Hematopoietic multipotent progenitor cell treated with erythropoietin and hydrocortisone succinate and interleukin-3 and kit ligand, for 15 days (in vitro differentiated cells): ENCODE measurements around the gene C11orf68.

Experiments used
- DNase-seq: peaks from one replicate; pipeline ENCODE4 v3.0.0-alpha.2; 2015; ENCODE audit warnings: low spot score

Gene C11orf68

DNA sequence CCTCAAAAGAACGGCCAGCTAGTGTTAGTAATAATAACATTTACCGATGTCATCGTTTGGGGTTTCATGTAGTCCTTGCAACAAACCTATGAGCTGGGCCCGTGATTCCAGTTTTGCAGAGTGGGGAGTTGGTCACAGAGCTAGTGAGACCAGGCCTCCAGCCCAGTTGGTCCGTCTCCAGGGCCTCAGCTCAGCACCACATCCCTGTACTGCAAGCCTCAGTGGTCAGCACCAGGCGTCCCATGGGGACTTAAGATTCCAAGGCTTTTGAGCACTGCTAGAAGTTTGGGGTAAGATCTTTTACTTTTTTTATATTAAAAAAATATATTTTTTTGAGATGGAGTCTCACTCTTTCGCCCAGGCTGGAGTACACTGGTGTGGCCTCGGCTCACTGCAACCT is 25.3 kb upstream of the C11orf68 start:
- DNase-seq, result no peak

DNA sequence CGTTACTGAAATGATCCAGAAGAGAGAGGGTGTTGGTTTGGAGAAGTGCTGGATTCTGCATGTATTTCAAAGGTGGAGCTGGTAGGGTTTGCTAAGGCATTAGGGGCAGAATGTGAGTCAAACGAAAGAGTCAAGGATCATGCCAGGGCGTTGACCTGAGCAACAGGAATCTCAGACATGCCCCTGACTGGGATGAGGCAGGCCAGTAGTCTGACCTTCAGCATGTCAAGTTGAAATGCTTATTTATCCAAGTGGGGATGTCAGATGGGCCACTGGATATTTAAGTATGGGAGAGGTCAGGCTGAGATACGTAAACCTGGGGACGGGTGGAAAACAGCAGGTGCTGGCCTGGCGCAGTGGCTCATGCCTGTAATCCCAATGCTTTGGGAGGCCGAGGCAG is 23.7 kb upstream of the C11orf68 start:
- no peak for DNase-seq

DNA sequence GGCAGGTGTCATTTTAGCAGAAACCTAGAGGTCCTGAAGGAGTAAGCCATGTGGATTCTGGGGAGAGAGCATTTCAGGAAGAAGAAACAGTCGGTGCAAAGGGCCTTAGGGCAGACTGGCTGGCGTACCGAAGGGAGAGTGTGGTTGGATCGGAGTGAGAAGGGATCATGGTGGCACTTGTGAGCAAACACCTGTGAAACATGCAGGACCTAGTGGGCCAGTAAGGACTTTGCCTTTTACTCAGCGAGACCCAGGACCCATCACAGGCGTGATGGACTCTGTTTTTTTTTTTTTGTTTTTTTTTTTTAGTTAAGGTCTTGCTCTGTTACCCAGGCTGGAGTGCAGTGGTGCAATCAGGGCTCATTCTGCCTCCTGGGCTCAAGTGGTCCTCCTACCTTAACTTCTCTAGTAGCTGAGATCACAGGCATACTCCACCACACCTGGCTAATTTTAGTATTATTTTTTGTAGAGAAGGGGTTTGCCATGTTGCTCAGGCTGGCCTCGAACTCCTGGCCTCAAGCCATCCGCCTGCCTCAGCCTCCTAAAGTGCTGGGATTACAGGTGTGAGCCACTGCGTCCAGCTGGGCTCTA is 23.0 kb upstream of the C11orf68 start:
- no peak for DNase-seq

DNA sequence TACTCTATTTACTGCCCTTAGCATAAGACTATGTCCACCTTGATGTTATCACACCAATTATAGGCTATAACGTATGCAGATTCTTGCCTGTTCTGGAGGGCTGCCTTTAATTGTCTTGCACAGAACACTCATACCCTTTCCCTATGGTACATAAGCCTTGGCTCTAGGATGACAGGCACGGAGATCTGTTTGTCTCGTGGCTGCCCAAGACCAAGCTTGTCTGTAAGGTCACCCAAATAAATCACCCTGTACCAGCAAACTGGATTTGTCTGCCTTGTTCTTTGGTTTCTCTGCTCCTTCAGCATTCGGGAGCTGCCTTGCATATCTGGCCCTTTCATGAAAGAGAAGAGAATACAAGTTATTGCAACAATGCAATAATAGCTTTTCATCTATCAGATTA is 18.9 kb upstream of the C11orf68 start:
- no peak for DNase-seq

DNA sequence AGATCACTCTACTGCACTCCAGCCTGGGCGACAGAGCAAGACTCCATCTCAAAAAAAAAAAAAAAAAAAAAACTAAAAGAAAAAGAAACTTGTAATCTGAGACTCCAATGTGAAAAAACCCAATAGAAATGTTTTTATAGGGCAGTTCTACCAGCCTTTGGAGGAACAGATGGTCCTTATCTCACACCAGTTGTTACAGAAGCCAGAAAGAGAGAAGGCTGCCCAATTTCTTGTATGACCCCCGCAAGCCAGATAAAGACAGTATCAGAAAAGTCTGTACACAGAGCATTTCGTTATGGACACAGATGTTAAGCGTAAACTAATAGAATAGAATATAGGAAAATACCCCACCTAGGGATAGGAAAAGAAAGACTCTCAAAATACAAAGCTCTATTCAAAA is 15.2 kb upstream of the C11orf68 start:
- peak; percentile 84 for DNase-seq

DNA sequence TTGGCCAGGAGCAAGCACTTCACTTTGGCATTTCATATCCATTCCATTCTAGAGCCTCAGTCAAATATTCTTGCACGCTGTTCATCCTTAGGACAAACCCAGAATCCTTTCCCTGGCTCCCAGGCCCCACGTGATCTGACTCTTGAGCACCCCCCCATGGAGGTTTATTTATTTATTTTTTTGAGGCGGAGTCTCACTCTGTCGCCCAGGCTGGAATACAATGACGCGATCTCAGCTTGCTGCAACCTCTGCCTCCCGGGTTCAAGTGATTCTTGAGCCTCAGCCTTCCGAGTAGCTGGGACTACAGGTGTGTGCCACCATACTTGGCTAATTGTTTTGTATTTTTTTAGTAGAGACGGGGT is 13.7 kb upstream of the C11orf68 start:
- peak; percentile 54 for DNase-seq

DNA sequence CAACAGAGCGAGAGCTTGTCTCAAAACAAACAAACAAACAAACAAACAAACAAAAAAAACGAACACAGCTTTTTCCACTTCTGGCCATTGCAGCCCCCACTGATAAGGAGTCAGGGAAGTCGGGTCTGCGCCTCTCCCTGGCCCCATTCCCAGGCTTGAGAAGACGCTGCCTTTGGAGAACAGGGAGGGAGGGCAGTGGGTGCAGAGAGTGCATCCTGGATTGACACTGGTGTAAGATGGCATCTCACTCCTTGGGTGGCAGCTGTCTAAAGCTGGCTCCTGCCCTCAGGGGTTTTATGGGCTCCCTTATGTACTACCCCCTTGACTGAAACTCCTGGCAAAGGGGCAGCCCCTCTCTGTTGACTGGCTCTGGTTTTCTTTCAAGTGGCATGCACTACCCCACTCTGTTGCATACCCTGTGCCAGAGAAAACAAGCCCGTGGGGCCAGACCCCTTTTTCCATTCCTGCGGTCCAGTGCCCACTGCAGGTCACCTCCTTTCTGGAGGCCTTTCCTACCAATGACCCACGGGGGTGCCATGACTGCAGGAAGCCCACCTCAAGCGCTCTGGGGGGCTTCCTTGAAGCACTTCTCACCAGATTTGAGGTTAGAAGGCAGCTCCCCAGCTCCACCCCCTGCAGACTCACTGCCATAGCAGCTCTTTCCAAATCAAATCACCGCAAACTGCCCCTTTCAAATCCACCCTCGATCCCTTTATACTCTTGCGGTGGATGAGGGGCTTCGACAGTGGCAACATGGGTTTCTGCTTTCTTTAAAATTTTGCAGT is 13.1 kb upstream of the C11orf68 start:
- no peak for DNase-seq

DNA sequence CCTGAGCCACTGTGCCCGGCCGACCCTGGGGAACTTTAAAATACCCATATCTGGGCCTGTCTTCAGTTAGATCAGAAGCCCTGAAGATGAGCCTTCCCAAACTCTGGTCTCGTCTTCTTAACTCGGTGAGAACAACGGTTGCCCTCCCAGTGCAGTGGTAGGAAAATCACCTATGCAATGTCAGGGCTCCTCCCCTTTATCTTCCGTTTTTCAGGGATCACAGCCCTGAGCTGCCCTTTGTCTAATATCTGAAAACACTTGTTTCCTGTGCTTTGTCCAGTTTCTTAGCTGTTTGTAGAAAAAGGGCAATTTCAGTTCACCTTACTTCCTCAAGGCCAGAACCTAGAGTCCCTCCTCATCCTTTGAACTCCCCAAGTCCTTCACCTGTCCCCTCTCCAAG is 9.8 kb upstream of the C11orf68 start:
- peak; percentile 28 for DNase-seq

DNA sequence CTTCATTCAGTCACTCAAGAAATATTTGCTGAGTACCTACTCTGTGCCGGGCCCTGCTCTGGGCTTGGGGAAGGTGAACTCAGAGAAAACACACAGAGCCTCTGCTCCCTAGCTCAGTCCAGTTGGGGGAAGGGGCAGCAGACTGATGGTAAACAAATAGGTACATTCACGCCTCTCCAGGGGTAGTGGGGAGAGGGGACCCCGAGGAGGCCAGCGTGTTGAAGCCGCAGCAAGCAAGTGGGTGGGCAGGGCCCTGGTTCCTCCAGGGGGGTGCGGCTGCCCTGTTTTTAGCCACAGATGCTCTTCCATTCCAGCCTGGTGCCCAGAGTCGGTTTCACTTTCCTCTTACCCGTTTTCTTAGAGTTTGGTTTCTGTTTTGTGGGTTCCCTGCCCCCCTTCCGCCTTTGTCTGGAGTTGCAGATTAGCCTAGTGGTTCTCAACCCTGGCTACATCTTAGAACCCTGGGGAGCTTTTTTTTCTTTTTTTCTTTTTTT is 9.1 kb upstream of the C11orf68 start:
- DNase-seq, result peak; percentile 86

DNA sequence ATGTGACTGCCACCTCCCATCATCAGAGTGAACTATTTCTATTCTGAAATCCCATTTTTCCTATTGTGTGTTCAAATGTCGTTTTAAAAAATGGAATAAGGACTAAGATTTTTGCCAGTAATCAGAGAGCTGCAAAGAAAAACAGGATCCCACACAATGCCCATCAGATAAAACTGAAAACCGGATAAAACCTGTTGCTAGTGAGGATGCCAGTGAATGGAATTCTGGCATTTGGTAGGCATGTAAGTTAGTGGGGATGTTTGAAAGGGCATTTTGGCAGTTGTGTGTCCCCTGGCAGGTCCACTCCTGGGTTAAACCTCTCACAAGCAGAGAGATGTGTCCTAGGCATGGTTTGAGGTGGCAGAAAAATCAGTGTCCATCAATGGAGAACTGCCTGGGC is 6.5 kb upstream of the C11orf68 start:
- DNase-seq, result no peak

DNA sequence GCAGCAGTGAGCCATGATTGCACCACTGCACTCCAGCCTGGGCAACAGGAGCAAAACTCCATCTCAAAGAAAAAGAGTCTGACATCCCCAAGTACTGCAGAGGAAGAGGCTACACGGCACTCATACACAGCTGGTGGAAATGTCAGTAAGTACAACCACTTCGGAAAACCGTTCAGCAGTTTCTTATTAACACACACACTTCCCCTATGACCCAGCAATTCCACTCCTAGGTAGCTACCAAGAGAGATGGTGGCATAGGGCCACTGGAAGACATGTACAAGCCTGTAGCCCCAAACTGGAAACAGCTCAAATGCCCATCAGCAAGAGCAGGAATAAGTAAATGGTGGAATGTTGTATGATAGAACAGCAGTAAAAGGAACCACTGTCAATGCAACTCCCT is 3.7 kb upstream of the C11orf68 start:
- DNase-seq, result no peak

DNA sequence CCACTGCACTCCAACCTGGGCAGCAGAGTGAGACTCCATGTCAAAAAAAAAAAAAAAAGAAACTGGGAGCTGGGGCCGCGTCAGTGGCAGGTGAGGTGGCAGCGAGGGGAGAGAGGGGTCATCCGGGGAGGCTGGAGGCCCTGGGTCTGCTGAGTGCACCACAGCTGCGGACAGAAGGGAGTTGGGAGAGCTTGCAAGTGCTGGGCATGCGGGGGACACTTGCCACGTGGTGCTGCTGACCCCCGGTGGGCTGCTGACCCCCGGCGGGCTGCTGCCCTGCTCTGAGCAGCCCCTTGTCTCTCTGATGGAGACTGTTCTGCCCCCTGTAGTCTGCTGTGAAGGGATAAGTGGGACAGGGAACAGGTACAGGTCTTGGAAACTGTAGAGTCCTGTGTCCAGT is 3.0 kb upstream of the C11orf68 start:
- no peak for DNase-seq

DNA sequence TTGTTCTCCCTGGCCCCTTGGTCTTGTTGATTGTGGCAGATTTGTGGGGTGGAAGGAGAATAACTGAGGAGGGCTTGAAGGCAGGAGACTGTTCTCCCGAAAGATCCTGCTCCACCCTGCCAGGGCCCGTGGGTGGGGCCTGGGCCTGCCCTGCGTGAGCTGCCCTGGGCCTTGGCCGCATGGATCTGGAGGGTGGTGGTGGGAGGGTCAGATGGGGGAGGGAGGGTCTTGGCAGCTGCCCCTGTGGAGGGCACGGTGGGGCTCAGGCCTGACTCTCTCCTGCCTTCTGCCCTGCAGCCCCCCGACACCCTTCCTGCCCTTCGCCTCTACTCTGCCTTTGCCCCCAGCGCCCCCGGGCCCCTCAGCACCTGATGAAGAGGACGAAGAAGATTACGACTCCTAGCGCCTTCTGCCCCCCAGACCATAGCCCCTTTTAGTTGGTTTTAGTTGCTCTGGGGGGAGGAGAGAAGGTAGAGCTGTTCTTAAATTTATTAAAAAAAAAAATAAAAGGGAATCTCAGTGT is 2.2 kb upstream of the C11orf68 start:
- DNase-seq, result no peak

DNA sequence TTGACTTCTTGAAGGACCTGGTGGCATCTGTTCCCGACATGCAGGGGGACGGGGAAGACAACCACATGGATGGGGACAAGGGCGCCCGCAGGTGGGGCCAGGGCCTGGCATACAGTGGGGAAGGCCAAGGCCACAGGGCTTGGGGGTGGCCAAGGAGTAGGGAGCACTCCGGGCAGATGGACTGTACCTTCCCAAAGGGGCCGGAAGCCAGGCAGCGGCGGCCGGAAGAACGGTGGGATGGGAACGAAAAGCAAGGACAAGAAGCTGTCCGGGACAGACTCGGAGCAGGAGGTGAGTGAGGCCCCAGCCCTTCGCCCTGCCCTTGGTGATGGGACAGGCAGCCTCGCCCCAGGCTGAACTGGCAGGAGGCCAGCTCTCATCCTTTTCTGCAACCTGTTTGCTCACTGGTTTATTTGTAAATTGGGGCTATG is 1.5 kb upstream of the C11orf68 start:
- DNase-seq, result peak; percentile 56

DNA sequence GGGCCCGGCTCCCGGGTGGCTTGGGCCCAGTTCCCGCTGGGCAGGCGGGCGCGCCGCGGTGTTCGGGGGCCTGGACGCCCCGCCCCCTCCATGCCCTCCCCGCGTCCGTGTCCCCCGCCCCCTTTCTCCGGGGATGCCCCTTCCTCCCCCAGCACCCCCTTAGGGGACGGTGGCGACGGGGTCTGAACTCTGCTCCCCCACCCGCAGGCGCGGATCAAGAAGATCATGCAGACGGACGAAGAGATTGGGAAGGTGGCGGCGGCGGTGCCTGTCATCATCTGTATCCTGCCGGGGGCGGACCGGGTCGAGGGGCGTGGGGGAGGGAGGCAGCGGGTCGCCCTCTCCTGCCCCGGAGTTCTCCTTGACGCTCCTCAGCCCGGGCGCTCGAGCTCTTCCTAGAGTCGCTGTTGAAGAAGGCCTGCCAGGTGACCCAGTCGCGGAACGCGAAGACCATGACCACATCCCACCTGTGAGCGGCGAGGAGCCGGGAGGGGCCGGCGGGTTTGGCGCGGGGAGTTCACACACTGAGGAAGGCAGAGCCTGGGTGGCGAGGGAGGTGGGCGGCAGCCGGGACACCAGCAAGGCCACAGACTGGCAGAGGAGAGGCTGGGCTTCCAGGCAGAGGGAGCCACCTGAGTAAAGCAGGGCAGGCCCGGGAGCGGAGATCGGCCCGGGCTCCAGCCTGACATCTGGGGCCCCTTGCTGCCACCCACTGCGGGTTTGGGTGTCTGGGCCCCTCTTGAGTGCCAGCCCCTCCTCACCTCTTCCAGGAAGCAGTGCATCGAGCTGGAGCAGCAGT is 910 bp upstream of the C11orf68 start:
- no peak for DNase-seq

DNA sequence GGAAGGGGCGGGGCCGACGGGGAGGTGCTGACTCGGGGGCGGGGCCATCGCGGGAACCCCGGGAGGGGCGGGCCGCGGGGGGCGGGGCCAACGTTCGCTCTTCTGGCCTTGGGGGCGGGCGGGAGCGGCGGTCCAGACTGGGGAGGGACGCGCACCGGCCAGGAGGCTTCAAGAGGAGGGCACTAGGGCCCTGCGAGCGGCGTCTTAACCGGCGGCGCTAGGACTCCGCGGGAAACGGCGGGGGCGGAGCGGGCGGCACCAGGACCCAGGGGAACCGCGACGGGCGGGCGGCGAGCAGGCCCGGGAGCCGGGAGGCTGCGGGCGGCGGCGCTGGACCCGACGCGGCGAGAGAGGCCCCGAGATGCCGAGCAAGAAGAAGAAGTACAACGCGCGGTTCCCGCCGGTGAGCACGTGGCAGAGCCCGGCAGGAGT is 295 bp upstream of the C11orf68 start, which contains the start of gene DRAP1:
DRAP1 (plus strand) TSS at position 286 of the 432 bp plus-strand sequence; CDS start at position 362, 76 bp downstream.
- peak; percentile 99 for DNase-seq

DNA sequence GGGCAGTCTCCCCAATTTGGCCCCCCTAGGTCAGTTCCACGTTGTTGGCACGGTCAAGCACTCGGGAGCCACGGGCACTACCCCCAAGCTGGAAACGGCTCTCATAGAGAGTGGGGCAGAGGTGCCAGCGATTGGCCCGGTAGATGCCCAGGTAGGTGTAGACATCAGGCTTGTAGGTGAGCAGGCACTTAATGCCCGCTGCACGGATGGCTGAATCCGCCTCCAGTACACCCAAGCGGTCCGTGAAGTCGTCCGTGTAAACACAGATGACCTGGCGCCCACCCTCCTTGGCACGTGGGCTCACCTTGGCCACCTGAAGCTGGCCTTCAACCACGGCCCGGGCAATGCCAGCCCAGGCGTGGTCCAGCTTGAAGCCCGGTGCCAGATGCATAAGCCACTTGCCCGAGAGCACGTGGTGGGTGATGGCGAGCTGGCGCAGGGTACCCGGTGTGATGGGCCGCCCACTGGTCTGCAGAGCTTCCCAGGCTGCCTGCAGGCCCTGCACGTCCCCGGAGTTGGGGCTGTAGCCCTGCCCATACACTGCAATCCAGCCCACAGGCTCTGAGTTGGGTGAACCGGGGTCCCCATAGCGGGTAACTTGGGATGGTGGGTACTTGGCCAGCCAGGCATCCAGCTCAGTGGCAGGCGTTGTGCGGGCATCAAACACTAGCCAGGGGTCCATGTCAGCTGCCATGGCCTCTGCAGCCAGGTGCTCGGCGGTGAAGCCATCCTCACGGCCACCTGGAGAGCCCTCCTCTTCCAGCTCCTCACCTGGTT is 1.2 kb downstream of the C11orf68 start:
- no peak for DNase-seq

DNA sequence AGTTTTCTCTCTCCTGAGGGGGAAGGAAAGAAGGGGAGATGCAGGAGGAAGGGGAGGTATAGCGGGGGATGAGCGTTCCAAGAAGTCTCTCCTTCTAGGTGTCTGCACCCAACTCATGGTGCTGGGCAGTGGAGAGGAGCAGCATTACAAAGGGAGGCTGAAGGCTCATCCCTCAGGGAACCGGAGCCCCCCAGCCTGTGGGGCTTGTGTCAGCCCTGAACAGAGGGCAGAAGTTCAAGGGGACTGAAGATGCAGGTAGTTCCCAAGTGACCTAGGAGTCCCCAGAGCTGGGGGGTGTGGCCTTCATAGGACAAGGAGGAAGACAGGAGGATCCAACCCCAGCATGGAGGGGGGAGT is 1.8 kb downstream of the C11orf68 start:
- DNase-seq, result no peak

DNA sequence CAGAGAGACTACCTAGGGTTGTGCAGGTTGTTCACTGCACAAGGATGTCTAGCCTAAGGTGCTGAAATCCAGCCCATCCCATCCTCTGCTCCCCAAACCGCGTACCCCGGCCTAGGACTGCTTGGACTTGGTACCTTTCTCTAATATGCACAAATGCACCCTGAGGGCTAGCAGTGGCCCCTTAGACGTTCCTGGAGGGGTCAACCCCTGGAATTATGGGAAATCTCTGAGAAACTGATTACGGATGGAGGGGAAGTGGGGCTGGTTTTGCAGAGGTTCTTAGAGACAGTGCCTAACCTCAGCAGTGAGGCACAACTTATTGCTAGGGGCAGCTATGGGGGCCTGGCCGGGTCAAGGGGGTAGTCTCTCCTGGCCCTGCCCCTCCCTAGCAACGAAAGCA is 2.5 kb downstream of the C11orf68 start:
- DNase-seq, result no peak

DNA sequence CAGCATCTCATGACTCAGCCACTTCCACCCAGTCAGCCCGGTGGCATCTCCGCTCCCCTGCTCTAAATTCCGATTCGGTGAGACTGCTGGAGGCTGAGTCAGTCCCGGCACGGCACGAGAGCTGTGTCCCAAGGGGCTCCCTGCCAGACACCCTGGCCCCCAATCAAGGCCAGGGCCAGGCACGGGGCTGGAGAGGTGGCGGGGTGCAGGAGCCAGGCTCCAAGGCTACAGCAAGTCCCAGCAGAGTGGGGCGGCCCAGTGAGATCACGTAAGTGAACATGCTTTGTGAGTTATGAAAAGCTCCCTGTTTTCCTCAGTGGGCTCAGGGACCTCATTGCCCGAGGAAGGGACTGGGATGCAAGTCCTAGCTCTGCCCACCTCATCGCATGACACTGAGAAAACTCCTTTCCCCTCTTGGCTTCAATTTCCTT is 3.0 kb downstream of the C11orf68 start:
- peak; percentile 70 for DNase-seq

DNA sequence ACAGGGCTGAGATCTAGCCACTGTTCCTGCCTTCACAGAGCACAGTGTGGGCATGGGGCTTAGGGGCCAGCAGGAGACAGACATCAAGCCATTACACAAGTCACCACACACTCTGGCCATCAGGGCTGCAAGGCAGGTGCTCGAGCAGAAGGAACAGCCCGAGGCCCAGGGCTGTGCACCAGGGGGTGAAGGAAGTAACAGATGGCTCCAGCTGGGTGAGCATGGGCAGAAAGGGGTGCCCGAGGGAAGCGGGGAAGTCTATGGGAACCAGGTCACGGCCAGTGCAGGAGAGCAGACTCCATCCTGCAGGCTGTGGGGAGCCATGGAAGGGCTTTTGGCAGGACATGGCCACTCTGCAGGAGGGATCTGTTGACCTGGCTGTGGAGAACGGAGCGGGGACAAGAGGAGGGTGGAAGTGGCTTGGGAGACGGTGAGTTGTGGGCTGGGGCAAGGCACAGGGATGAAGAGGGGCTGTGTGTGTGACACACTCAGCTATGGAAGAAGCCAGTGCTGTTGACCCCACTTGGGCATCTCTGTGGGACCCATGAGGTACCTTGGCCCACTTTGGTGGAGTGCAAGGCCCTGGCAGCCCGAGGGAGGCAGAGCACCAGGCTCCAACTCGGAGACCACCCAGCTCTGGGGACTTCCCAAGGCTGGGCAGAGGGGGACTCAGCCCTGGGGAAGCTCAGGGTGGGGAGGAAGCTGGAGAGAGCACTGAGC is 3.6 kb downstream of the C11orf68 start:
- no peak for DNase-seq
